ENCODE results near the gene HIF3A. TPM values are rescaled to one million over a fixed set of nuclear protein-coding genes. Genes with fewer than 3 reads are reported as not detected.

The HIF3A gene
- total RNA-seq, 1 experiment from 2014 or later: 0.98 TPM

DNA sequence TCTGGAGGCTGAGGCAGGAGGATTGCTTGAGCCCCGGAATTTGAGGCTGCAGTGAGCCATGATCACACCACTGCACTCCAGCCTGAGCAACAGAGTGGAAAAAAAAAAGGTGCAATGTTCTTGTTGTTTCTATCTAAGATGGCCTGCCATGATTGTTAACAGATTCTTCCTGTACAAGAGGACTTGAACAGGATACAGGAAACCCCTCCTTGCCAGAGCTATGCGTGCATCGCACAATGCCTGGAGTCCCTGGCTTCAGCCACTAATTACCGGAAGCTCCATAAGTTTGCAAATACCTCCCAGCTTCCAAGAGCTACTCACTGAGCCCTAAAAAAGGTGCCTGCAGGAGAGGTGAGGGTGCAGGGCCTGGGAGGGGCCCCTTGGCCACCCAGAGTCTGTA, 13.1 kb upstream of the HIF3A start:
- ChIA-PET RAD21 (ENCODE audit: low non-redundant PET in 1 of 2, low total read pairs in 2 of 2, uncharacterized antibody in 2 of 2, unreplicated experiment in 2 of 2) (interaction anchor here in 1 of 2 experiments (1.1 kb wide), 1 partner anchor 62 kb away, joined by 3 read pairs; no protein-coding TSS in a partner anchor), POLR2A (interaction anchor here (0.7 kb wide), 1 partner anchor 14 kb away, joined by 7 read pairs; no protein-coding TSS in a partner anchor), CTCF (no interaction called here)
- Histone ChIP-seq H2AFZ (ENCODE audit: low read depth, low read length, poor library complexity, severe bottlenecking) (no peak overlapping the region), H3K4me1 (ENCODE audit: control insufficient read depth in 1 of 2, insufficient read depth in 2 of 2, low read length in 2 of 2) (no peaks in the 10 kb centered on the region), H3K27me3 (ENCODE audit: insufficient read depth, low read length) (no peaks in the 10 kb centered on the region), H4K20me1 (ENCODE audit: insufficient read depth) (no peaks in the 10 kb centered on the region), H3K4me3 (replicated peaks in 1 of 2; ENCODE audit: low read depth in 1 of 2, low read length in 2 of 2) (no peak overlapping the region), H3K9me2 (ENCODE audit: insufficient read depth) (no peaks in the 10 kb centered on the region), H3K9ac (ENCODE audit: low read length) (no peak overlapping the region), H3K79me2 (ENCODE audit: insufficient read depth, low read length) (no peaks in the 10 kb centered on the region), H3K4me2 (ENCODE audit: low read length) (no peak overlapping the region), H3K36me3 (ENCODE audit: control insufficient read depth in 1 of 2, insufficient read depth in 2 of 2, low read length in 2 of 2) (no peaks in the 10 kb centered on the region), H3K27ac (ENCODE audit: low read depth, low read length) (no peak overlapping the region), H3K9me3 (ENCODE audit: control insufficient read depth in 1 of 2, insufficient read depth in 1 of 2, low read depth in 1 of 2, low read length in 2 of 2) (no peaks in the 10 kb centered on the region)
- no TSS peak for BruUV-seq (replicated peaks)
- no peak for DNase-seq (ENCODE audit: low read depth, low spot score)
- intact Hi-C loops (cut with micrococcal nuclease): no loop called here
- TF ChIP-seq SIN3A (IDR thresholded peaks at IDR 0.05; ENCODE audit: low read depth): no peak
- TF ChIP-seq, protein P1, sequence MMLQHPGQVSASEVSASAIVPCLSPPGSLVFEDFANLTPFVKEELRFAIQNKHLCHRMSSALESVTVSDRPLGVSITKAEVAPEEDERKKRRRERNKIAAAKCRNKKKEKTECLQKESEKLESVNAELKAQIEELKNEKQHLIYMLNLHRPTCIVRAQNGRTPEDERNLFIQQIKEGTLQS (IDR thresholded peaks at IDR 0.05): no peak
- no peak for TF ChIP-seq SRF (IDR thresholded peaks at IDR 0.05; ENCODE audit: low read depth)
- TF ChIP-seq SP1 (IDR thresholded peaks at IDR 0.05; ENCODE audit: low read depth): no peak
- TF ChIP-seq FOSL1 (IDR thresholded peaks at IDR 0.05; ENCODE audit: low read depth): no peak
- no peak for TF ChIP-seq ZNF274 (IDR thresholded peaks at IDR 0.05; ENCODE audit: low read depth, low read length)
- TF ChIP-seq ELF1 (IDR thresholded peaks at IDR 0.05; ENCODE audit: borderline replicate concordance, low read depth): no peak
- TF ChIP-seq, protein P2, sequence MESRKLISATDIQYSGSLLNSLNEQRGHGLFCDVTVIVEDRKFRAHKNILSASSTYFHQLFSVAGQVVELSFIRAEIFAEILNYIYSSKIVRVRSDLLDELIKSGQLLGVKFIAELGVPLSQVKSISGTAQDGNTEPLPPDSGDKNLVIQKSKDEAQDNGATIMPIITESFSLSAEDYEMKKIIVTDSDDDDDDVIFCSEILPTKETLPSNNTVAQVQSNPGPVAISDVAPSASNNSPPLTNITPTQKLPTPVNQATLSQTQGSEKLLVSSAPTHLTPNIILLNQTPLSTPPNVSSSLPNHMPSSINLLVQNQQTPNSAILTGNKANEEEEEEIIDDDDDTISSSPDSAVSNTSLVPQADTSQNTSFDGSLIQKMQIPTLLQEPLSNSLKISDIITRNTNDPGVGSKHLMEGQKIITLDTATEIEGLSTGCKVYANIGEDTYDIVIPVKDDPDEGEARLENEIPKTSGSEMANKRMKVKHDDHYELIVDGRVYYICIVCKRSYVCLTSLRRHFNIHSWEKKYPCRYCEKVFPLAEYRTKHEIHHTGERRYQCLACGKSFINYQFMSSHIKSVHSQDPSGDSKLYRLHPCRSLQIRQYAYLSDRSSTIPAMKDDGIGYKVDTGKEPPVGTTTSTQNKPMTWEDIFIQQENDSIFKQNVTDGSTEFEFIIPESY (IDR thresholded peaks at IDR 0.05; ENCODE audit: extremely low read depth, insufficient replicate concordance, low read length): no peak
- TF ChIP-seq YY1 (IDR thresholded peaks at IDR 0.05; ENCODE audit: extremely low read depth, insufficient replicate concordance, low read depth, low read length): no peak
- no peak for TF ChIP-seq CBX3 (IDR thresholded peaks at IDR 0.05; ENCODE audit: low read depth)
- TF ChIP-seq, protein P3, sequence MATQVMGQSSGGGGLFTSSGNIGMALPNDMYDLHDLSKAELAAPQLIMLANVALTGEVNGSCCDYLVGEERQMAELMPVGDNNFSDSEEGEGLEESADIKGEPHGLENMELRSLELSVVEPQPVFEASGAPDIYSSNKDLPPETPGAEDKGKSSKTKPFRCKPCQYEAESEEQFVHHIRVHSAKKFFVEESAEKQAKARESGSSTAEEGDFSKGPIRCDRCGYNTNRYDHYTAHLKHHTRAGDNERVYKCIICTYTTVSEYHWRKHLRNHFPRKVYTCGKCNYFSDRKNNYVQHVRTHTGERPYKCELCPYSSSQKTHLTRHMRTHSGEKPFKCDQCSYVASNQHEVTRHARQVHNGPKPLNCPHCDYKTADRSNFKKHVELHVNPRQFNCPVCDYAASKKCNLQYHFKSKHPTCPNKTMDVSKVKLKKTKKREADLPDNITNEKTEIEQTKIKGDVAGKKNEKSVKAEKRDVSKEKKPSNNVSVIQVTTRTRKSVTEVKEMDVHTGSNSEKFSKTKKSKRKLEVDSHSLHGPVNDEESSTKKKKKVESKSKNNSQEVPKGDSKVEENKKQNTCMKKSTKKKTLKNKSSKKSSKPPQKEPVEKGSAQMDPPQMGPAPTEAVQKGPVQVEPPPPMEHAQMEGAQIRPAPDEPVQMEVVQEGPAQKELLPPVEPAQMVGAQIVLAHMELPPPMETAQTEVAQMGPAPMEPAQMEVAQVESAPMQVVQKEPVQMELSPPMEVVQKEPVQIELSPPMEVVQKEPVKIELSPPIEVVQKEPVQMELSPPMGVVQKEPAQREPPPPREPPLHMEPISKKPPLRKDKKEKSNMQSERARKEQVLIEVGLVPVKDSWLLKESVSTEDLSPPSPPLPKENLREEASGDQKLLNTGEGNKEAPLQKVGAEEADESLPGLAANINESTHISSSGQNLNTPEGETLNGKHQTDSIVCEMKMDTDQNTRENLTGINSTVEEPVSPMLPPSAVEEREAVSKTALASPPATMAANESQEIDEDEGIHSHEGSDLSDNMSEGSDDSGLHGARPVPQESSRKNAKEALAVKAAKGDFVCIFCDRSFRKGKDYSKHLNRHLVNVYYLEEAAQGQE (IDR thresholded peaks at IDR 0.05; ENCODE audit: low read depth): no peak
- no peak for TF ChIP-seq POLR2A (IDR thresholded peaks at IDR 0.05; ENCODE audit: borderline replicate concordance, extremely low read depth, insufficient read depth, insufficient read length)
- no peak for TF ChIP-seq EZH2 (IDR thresholded peaks at IDR 0.05)
- TF ChIP-seq, protein P4, sequence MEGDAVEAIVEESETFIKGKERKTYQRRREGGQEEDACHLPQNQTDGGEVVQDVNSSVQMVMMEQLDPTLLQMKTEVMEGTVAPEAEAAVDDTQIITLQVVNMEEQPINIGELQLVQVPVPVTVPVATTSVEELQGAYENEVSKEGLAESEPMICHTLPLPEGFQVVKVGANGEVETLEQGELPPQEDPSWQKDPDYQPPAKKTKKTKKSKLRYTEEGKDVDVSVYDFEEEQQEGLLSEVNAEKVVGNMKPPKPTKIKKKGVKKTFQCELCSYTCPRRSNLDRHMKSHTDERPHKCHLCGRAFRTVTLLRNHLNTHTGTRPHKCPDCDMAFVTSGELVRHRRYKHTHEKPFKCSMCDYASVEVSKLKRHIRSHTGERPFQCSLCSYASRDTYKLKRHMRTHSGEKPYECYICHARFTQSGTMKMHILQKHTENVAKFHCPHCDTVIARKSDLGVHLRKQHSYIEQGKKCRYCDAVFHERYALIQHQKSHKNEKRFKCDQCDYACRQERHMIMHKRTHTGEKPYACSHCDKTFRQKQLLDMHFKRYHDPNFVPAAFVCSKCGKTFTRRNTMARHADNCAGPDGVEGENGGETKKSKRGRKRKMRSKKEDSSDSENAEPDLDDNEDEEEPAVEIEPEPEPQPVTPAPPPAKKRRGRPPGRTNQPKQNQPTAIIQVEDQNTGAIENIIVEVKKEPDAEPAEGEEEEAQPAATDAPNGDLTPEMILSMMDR (IDR thresholded peaks at IDR 0.05 in 2 of 3, conservative IDR thresholded peaks at IDR 0.05 in 1 of 3; ENCODE audit: borderline replicate concordance in 1 of 3, insufficient read depth in 1 of 3, low read depth in 2 of 3, low read length in 2 of 3): no peak
- TF ChIP-seq JUND (IDR thresholded peaks at IDR 0.05): no peak
- no peak for TF ChIP-seq ZFX (IDR thresholded peaks at IDR 0.05)
- TF ChIP-seq TCF7L2 (IDR thresholded peaks at IDR 0.05; ENCODE audit: borderline replicate concordance, extremely low read depth, insufficient read depth, insufficient read length): no peak
- ATAC-seq: no peak

Data from HCT116 (cell line).